Stomach (tissue), 4 donors: ENCODE measurements around the gene HCK.

ENCODE experiments used
- CTCF ChIP-seq, 7 experiments: fragments of 450-650 bp in 4 of 7; fragments of 200-600 bp in 3 of 7; sonication (generic) in 3 of 7; IDR thresholded peaks; one replicate each; pipeline ENCODE4 v1.5.1; 2016 to 2019; ENCODE audit warnings: antibody characterized with exemption in 7 of 7, control low read depth in 2 of 7, mild to moderate bottlenecking in 1 of 7
- EP300 ChIP-seq: sonication (generic); formaldehyde crosslinking; IDR thresholded peaks from one replicate; pipeline ENCODE4 v1.6.1; 2017; ENCODE audit warnings: antibody characterized with exemption
- POLR2A ChIP-seq, 4 donors: fragments of 450-650 bp; IDR thresholded peaks; one replicate each; pipeline ENCODE4 v1.6.1; 2016; ENCODE audit warnings: antibody characterized with exemption in 4 of 4, control low read depth in 2 of 4, mild to moderate bottlenecking in 1 of 4, moderate library complexity in 1 of 4
- POLR2AphosphoS5 ChIP-seq, 3 donors: sonication (generic); formaldehyde crosslinking; IDR thresholded peaks; one replicate each; pipeline ENCODE4 v1.6.1; 2016; ENCODE audit warnings: antibody characterized with exemption in 3 of 3

GRCh38 chr20:32040142-32040953 lies 11.7 kb upstream of the HCK start:
- TF ChIP-seq POLR2A (IDR thresholded peaks at IDR 0.05) (no peak), CTCF (IDR thresholded peaks at IDR 0.05) (no peak), POLR2AphosphoS5 (IDR thresholded peaks at IDR 0.05) (no peak), EP300 (no peak)
